Urothelium cell line (cell line): ENCODE measurements around the gene CCDC28B.

ENCODE experiments used
- DNase-seq: peaks from one replicate; pipeline ENCODE4 v3.0.0; 2011; ENCODE audit warnings: low spot score, mixed read lengths
- FAIRE-seq: peaks from 2 replicates; lab custom pipeline; 2011; peaks lifted over from hg19 to GRCh38; lab: Jason Lieb, UNC

The CCDC28B gene

DNA sequence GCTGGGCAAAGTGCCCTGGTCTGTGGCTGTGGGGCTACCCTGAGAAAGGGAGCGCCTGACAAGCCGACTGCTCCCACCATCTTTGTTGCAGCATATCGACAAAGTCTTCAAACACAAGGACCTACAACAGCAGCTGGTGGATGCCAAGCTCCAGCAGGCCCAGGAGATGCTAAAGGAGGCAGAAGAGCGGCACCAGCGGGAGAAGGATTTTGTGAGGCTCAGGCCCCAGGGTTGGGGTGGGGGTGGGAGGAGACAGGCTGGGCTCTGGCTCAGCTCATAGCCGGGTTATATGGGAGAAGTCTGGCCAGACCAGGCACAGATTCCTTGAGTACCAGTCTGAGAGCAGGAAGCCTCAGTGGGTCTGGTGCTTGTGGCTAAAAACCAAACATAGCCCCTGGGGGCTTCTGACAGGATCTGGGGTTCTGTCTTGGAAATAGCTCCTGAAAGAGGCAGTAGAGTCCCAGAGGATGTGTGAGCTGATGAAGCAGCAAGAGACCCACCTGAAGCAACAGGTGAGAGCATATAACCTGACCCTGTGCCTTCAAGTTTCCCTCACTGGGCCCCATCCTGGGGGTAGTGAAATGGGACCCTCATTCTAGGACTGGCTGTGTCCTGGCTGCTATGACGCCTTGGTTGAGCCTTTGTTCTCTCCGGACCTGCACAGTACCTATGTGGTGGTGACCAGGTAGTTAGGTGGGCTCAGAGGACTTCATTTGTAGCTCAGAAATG is 8.0 kb upstream of the CCDC28B start:
- FAIRE-seq (no peak), DNase-seq (no peak)

DNA sequence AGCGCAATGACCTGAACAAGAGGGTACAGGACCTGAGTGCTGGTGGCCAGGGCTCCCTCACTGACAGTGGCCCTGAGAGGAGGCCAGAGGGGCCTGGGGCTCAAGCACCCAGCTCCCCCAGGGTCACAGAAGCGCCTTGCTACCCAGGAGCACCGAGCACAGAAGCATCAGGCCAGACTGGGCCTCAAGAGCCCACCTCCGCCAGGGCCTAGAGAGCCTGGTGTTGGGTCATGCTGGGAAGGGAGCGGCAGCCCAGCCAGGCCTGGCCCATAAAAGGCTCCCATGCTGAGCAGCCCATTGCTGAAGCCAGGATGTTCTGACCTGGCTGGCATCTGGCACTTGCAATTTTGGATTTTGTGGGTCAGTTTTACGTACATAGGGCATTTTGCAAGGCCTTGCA is 5.4 kb upstream of the CCDC28B start:
- DNase-seq, result no peak
- FAIRE-seq, result no peak

DNA sequence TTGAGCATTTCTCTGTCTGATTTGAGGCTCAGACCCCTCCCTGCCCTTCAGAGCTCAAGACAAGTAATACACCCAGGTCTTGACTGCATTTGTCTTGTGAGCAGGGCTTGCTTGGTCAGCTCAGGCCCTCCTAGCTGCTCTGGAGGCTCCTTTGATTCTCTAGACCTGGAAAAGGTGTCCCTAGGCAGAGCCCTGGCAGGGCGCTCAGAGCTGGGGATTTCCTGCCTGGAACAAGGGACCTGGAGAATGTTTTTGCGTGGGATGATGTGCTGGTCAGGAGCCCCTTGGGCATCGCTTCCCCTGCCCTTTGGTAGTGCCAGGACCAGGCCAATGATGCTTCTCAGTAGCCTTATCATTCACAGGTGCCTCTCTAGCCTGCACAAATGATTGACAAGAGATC is 4.9 kb upstream of the CCDC28B start:
- FAIRE-seq (no peak), DNase-seq (no peak)

DNA sequence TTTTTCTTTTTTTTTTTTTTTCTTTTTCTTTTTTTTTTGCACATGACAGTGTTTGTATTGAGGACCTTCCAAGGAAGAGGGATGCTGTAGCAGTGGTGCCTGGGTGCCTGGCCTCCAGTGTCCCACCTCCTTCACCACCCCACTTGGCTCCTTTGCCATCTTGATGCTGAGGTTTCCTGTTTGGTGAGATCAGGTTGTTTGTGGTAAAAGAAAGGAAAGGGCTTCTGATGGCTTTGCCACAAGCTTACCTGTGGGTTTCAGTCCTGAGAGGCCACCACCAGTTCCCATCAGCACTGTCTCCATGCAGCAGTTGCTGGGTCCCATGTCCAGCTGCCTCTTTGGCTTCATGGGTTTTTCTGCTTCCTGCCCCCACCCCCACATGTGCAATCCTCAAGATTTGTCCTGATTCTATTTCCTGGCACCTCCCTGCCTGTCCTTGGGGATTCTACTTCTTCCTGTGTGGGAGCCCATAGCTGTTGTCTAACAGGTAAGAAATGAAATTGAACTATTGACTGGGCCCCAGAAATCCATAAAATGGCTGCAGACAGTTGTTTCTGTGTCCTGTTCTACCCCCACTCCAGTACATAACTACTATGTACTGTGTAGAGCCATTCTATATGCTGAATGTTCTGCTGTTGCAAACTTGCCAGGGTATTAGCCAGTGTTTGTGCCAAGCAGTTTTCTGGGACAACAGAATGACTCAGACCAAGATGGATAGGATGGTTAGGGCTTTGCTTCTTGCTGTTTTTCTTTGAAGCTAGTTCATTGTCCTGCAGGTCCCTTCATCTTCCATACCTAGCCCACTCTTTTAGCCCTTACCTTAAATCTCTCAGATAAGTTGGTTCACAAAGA is 4.2 kb upstream of the CCDC28B start:
- DNase-seq (no peak), FAIRE-seq (no peak)

DNA sequence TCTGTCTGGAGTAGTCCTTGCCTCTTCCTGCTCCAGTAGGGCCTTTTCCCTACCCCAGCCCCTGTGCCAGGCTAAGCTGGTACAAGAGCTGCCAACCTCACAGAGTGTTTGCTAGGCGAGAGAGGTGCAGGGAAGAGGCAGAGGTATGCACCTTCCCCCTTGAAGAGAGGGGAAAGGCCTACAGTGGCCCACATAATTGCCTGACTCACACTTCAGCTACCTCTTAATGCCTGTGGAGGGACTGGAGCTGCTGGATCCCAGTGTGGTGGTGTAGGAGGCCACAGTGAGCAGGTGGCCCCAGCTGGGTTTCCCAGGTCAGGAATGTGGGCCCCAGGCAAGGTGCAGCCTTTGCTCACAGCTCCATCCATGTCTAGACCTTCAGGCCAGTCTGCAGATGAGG is 3.3 kb upstream of the CCDC28B start:
- no peak for DNase-seq
- no peak for FAIRE-seq

DNA sequence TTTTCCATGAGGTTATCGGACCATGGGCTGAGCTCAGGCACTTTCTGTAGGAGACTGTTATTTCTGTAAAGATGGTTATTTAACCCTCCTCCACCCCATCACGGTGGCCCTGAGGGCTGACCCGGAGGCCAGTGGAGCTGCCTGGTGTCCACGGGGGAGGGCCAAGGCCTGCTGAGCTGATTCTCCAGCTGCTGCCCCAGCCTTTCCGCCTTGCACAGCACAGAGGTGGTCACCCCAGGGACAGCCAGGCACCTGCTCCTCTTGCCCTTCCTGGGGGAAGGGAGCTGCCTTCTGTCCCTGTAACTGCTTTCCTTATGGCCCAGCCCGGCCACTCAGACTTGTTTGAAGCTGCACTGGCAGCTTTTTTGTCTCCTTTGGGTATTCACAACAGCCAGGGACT is 2.6 kb upstream of the CCDC28B start:
- DNase-seq (no peak), FAIRE-seq (no peak)

DNA sequence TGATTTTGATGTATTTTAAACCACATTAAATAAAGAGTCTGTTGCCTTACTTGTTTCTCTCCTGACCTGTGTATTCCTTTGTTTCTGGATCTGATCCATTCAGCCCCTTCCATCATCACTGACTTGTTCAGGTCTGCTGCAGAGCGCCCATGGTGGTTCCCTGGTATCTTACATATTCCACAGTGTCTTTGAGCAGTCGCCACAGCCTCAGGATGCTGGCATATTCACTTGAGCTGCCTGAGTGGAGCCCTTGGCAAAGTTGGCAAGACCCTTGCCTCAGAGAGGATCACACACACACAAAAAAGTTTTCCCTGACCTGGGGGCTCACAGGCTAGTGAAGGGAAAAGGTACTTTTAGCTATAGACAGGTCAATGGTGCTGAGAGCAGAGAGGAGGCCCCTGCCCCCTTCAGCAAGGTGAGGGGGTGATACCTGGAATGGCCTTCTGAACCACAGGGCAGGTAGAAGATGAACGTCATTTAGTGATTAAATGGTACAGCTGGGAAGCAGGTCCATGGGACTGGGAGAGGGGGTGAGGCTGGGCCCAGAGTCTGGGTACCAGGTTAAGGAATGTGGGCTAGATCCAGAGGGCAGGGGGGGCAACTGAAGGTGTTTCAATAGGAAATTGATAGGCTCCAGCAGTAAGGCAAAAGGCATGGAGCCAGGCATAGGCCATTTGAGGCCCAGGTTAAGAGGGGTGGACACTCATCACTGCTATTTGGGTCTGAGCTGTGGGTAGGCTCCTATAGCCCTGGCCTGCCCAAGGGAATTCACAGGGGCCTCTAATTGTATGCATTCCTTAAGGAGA is 2.0 kb upstream of the CCDC28B start:
- DNase-seq, result no peak
- no peak for FAIRE-seq

DNA sequence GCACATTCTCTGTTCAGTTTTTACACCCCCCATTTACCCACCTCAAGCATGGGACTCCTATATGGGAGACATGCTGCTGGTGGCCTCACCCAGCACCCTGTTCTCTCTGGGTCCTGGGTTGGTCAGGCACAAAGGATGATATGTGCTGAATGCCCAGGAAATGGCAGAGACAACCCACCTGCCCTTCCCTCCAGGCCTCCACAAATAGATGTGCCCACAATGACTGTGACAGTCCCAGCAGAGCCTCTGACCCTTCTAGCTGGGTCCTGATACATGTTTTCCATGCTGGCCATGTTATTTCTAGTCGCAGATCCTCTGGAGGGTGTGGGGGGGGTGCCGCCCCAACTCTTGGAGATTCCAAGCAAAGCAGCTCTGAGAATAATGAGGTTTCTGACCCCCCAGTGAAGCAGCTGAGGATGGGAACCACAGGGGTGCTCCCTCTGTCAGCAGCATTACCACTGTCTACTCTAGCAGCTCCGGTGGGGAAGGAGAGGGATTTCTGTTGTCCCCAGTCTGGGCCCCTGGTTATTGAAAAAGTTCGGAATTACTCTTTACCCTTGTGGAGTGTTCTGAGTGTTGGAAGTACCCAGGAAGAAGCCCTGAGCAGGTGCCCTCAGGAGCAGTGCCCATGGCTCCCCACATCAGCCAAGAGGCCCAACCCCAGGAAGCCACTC is 1.2 kb upstream of the CCDC28B start:
- DNase-seq (no peak), FAIRE-seq (no peak)

DNA sequence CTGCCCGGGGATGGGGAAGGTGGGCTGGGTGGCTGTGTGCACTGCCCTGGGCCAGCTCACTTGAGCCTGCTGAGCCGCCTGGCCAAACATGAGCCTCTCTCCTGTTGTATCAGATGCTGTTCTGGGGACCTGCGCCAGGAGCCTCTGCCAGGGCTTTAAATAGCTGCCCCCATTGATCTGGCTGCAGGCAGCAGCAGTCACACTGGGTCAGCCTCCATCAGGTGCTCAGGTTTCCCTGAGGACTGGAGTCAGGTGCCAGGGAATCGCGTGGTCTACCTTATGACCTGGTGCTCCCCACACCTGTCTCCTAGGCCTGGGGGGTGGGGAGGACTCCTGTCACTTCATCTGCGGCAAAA is 700 bp upstream of the CCDC28B start:
- DNase-seq (no peak), FAIRE-seq (no peak)

DNA sequence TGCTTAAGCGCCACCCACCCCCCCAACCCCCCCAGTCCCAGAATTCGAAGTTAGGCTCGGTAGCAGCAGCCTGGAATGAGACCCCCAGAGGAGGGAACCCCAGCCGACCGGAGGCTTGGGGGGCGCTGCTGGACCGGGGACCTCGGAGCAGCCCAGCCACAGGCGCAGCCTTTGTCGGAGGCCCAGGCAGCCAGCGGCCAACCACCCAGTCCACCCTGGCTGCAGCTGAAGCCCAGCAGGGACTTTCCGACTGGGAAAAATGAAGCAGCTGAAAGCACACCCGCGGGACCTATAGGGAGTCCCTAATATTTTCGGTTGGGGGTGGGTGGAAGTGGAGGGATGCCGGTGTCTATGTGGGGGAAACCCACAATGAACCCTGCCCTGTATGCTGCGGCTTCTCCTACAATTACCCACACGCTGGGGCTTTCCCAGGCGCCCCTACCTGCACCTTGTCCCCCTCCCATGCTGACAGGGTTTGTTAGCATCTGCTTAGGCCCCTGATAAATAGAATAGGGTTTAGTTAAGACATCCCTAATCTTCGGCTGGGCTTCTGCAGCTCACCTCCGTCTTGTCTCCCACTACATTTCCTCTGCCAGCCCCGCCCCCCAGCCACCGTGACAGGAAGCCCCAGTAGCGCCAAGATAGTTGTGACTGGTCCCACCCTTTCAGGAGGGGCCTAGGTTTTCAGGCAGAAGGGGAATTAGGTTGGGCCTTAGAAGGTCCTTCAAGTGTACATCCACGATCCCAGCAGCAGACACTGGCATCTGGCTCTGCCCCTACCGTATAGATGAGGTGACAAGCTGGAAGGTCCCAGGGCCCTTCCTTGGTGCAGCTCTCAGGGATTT is 838 bp downstream of the CCDC28B start:
- no peak for FAIRE-seq
- DNase-seq, result no peak

DNA sequence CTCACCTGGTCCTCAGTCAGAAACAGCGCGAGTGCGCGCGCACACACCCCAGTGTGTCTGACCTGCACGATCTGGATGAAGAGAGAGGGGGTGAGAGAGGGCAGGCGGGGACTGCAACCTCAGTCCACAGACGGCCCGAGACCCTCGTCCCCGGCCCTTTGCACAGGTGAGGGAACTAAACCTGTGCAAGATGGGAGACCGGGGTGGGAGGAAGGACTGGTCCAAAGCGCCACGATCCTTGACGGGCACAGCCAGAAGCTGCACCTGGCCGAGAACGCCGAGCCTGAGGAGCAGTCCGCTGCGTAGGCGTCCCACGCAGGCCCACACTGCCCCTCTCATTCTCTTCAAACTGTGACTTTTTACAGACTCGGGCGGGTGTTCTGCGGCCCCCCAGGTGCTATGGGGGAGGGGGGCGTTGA is 4.6 kb downstream of the CCDC28B start:
- FAIRE-seq (no peak), DNase-seq (no peak)

DNA sequence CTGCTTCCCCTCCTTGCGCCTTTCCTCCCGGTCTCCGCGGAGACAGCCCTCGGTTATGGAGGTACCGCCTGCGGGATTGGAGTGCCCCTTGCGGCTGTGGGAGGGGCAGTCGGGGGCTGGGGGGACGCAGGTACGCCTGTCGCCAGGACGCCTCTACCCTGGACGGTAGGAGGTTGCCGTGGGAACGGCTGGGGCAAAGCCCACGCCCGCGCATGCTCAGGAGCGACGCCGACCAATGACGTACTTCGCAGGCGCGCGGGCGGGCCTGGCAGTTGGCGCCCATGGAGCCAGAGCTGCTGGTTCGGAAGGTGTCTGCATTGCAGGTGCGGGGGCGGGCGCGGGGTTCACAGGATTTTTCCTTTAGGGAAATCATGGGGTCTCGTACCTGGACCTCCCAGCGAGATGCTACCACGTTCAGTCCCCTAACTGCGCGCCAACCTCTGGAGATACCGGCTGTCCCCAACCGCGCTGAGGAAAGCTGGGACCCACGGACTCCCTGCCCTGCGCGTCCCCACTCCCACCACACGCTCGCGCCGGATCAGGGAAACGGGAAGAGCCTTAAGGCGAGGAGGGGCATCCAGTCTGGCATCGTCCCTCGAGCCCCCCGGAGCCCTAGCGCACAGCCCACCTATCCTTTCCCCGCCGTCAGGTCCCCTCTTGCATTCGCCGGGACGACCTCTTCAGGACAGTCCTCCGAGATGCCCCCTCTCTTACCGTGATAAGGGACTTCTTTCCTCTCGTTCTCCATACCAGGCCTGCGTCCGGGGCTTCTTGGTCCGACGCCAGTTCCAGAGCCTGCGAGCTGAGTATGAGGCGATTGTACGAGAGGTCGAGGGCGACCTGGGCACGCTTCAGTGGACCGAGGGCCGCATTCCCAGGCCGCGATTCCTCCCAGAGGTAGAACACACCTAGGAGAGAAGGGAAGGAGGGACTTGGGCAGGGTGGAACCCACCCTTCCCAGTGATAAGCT is 5.3 kb downstream of the CCDC28B start, which contains the start of gene IQCC:
IQCC (plus strand) TSS at position 271 of the 970 bp plus-strand sequence; CDS start at position 282, 11 bp downstream.
- peak; percentile 92 for FAIRE-seq
- DNase-seq, result peak; percentile 96

DNA sequence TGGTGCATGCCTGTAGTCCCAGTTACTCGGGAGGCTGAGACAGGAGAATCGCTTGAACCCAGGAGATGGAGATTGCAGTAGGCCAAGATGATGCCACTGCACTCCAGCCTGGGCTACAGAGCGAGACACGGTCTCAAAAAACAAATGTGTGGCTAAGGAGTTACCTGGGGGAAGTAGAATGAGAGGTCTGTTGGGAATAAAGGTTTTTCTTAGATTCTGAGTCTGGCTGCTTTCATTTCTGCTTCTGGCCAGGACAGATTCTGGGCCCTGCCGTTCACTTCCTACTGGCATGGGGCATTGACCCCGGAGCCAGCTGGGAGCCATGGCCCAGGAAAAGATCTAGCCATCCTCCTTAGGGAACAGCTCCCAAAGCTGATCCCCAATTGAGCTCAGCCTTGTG is 8.1 kb downstream of the CCDC28B start:
- FAIRE-seq (no peak), DNase-seq (no peak)

DNA sequence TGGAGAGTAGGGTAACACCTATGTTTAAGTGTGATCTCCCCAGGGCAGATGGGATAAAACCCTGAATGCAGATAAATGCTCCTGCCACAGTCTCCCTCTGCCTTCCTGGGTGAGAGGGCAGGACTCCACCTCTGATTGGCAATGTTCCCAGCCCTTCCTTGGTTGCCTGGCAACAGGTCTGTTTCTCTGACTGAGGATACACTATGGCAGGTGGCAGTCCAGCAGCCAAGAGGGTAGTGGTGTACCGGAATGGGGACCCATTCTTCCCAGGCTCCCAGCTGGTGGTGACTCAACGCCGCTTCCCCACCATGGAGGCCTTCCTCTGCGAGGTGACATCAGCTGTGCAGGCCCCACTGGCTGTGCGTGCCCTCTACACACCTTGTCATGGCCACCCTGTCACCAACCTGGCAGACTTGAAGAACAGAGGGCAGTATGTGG is 8.5 kb downstream of the CCDC28B start, which contains the start of gene DCDC2B:
DCDC2B (plus strand) TSS at position 199 of the 438 bp plus-strand sequence; CDS start at position 204, 5 bp downstream.
- peak; percentile 53 for FAIRE-seq
- peak; percentile 60 for DNase-seq

DNA sequence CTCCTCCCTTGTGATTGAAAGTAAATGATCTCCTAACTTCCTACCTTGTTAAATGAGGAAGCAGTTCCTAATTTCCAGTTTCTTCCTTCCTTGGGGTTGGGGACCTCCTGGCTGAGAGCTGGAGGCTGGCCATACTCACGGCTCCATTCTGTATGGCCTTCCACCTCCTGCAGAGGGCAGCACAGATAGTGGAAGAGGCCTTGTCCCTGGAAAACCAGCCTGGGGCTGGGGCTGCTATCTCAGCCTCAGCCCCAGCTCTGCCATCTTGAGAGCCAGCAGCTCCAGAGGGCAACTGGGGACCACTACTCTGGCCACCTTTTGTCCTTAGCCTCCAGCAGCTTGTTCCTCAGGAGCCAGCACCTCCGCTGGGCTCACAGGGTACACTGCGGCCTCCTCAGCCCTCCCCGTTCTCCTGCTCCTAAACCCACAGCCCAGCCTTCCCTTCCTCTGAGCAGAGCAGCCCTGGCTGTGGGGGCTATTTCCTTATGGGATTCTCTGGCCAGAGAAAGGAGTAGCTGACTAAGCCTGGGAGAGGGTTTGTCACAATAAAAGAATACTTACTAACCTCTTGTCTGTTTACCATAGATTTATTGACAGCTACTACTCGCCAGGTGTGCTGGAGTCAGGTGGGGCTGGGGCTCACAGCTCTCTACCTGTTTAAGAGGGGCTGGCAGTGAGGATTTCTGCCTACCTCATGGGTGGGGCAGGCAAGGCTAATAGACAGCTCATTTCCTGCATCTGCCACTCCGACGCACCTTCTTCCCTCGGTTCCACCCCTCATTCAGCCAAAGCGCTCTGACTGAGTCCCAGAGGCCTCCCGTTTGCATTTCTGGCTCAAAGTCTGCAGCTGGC is 15.5 kb downstream of the CCDC28B start:
- FAIRE-seq, result peak; percentile 23
- DNase-seq, result peak; percentile 69

DNA sequence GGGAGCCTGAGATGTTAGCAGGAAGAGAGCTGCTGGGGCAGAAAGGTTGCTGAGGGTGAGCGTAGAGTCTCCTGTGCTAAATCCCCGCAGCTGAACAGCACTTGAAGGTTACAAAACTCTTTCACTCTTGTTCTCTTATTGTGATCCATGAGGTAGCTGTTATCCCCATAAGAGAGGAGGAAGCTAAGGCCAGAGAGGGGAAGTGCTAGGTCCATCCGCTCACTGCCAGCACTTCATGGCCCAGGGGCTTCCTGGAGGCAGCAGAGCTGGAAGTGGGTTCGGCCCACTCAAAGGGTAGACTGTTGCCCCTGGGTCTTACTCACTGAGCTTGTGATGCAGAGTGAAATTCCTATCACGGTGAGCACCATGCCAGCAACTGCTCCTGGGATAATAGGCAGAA is 16.2 kb downstream of the CCDC28B start:
- no peak for FAIRE-seq
- DNase-seq, result no peak

DNA sequence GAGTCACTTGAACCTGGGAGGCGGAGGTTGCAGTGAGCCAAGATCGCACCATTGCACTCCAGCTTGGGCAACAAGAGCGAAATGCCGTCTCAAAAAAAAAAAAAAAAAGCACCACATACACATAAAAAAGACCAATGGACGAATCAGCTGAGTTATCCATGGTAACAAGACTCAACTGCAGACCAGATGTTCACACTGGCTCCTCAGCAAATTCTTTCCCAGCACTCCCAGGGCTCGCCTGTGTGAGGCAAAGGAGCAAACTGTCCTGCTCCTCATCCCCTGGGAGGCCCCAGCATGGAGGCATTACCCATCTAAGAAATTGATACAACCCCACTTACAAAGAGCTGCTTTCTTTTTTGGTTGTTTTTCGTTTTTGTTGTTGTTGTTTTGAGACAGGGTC is 18.6 kb downstream of the CCDC28B start:
- FAIRE-seq (no peak), DNase-seq (no peak)
